Esophagus squamous epithelium (tissue), 5 donors: ENCODE results near the gene TINAGL1. TPM values are rescaled to one million over a fixed set of nuclear protein-coding genes. Genes with fewer than 3 reads are reported as not detected.
A peak's percentile ranks its signal among the peaks of the same experiment; 100 is the strongest.

ENCODE experiments used
- DNase-seq: peaks from one replicate; lab custom pipeline; 2025; lab: John Stamatoyannopoulos, UW
- H3K27ac ChIP-seq, 4 donors: fragments of 200-600 bp; sonication (generic); one replicate each; pipeline ENCODE4 v1.5.1; 2016 to 2019; ENCODE audit warnings: mild to moderate bottlenecking in 1 of 4
- H3K27me3 ChIP-seq, 4 donors: fragments of 200-600 bp; sonication (generic); 1 replicate in 3 of 4; 2 replicates in 1 of 4; pipeline versions ENCODE4 v1.5.1 to v1.6.0; 2017 to 2021; ENCODE audit warnings: antibody characterized with exemption in 1 of 4
- H3K36me3 ChIP-seq, 3 donors: fragments of 200-600 bp; sonication (generic); one replicate each; pipeline ENCODE4 v1.5.1; 2016 to 2019
- H3K4me1 ChIP-seq, 3 donors: fragments of 200-600 bp; sonication (generic); one replicate each; pipeline ENCODE4 v1.5.1; 2017 to 2019
- H3K4me3 ChIP-seq, 4 donors: fragments of 200-600 bp; sonication (generic); 1 replicate in 3 of 4; 2 replicates in 1 of 4; pipeline ENCODE4 v1.5.1; 2016 to 2019; ENCODE audit warnings: mild to moderate bottlenecking in 2 of 4, moderate library complexity in 1 of 4
- H3K9me3 ChIP-seq, 3 donors: fragments of 200-600 bp; sonication (generic); one replicate each; pipeline ENCODE4 v1.5.1; 2016 to 2019
- CTCF ChIP-seq, 6 experiments: fragments of 450-650 bp in 4 of 6; fragments of 200-600 bp in 2 of 6; sonication (generic) in 2 of 6; IDR thresholded peaks; one replicate each; pipeline ENCODE4 v1.5.1; 2016 to 2019; ENCODE audit warnings: antibody characterized with exemption in 6 of 6, mild to moderate bottlenecking in 4 of 6, moderate library complexity in 4 of 6
- POLR2A ChIP-seq, 4 donors: fragments of 450-650 bp; IDR thresholded peaks; one replicate each; pipeline ENCODE4 v1.6.1; 2017; ENCODE audit warnings: antibody characterized with exemption in 4 of 4, mild to moderate bottlenecking in 4 of 4, moderate library complexity in 3 of 4
- WGBS, 2 donors: methylation state at CpG; one replicate each; pipeline ENCODE4 v1.1.5; 2018; 5-methylcytosine and 5-hydroxymethylcytosine counted together
- intact Hi-C: fragments of 100-400 bp; cut with DNase I; formaldehyde crosslinking; loops from one replicate; pipeline ENCODE4 v1.15.0; 2022
- total RNA-seq, 4 donors: library from RNA; depleted of rRNA; stranded (reverse); fragments of >200 nt; gene quantifications; one replicate each; pipeline ENCODE4 v1.1.0, GENCODE V29; 2016
- donor health status: DM: yes; HTN: yes; CAD: no.

TINAGL1 gene
- 10 to 100 TPM; 24.5 to 56.4 (median 44.6) TPM for total RNA-seq

GRCh38 chr1:31576201-31576669 is at the start of gene TINAGL1:
TSS of gene TINAGL1 (plus strand) at chr1:31576515. CDS start at chr1:31577149, 634 bp downstream.
- intact Hi-C loops = no loop called here
- peak within 1 kb of the TSS; percentile 82 to 90 (median 88) for H3K27ac ChIP-seq
- peaks cover 33 to 89% (median 53%) of the 10 kb centered on the region in 3 donors for H3K4me1 ChIP-seq
- H3K9me3 ChIP-seq = no peaks in the 10 kb centered on the region
- H3K27me3 ChIP-seq = no peaks in the 10 kb centered on the region
- TF ChIP-seq POLR2A (IDR thresholded peaks at IDR 0.05) (peak in 3 of 4 donors; percentile 33 to 84 (median 63)), CTCF (IDR thresholded peaks at IDR 0.05) (no peak)
- H3K4me3 ChIP-seq = peak within 1 kb of the TSS; percentile 40 to 71 (median 56)
- whole genome bisulfite sequencing, 2 donors = 0 to 6% methylated on average over 4 to 22 of the region's 25 CpGs
- H3K36me3 ChIP-seq = no peaks in the 10 kb centered on the region
- no peak for DNase-seq

- DNase-seq = no peak
- Histone ChIP-seq H3K9me3 (no peaks in the 10 kb centered on the region), H3K36me3 (no peaks in the 10 kb centered on the region), H3K27me3 (no peaks in the 10 kb centered on the region), H3K4me3 (no peak overlapping the region), H3K4me1 (peaks cover 0 to 12% (median 0%) of the 10 kb centered on the region in 3 donors), H3K27ac (no peak overlapping the region)
- no peak for TF ChIP-seq POLR2A (IDR thresholded peaks at IDR 0.05)
- TF ChIP-seq CTCF (IDR thresholded peaks at IDR 0.05) = no peak
- intact Hi-C loops = no loop called here
- 35 to 36% methylated on average over 4 of the region's 4 CpGs for WGBS, 2 donors
Observed at GRCh38 chr1:31529999-31530684, 46.2 kb upstream of the TINAGL1 start.

- Histone ChIP-seq H3K27me3 (no peaks in the 10 kb centered on the region), H3K4me3 (no peak overlapping the region), H3K4me1 (peaks cover 0 to 12% (median 0%) of the 10 kb centered on the region in 3 donors), H3K36me3 (no peaks in the 10 kb centered on the region), H3K27ac (peak overlapping the region in 2 of 4 donors; percentile 31 to 48), H3K9me3 (no peaks in the 10 kb centered on the region)
- intact Hi-C loops = no loop called here
- no peak for DNase-seq
- TF ChIP-seq POLR2A (IDR thresholded peaks at IDR 0.05) = no peak
- no peak for TF ChIP-seq CTCF (IDR thresholded peaks at IDR 0.05)
- 39 to 43% methylated on average over 10 of the region's 10 CpGs for WGBS, 2 donors
Observed at GRCh38 chr1:31531177-31531999, 44.9 kb upstream of the TINAGL1 start.

- no peaks in the 10 kb centered on the region for H3K36me3 ChIP-seq
- 64 to 68% methylated on average over 1 of the region's 1 CpG for WGBS, 2 donors
- peaks cover 0 to 12% (median 0%) of the 10 kb centered on the region in 3 donors for H3K4me1 ChIP-seq
- no peak overlapping the region for H3K4me3 ChIP-seq
- TF ChIP-seq CTCF (IDR thresholded peaks at IDR 0.05) = no peak
- no peak for TF ChIP-seq POLR2A (IDR thresholded peaks at IDR 0.05)
- intact Hi-C loops = no loop called here
- H3K9me3 ChIP-seq = no peaks in the 10 kb centered on the region
- H3K27me3 ChIP-seq = no peaks in the 10 kb centered on the region
- no peak overlapping the region for H3K27ac ChIP-seq
- no peak for DNase-seq
Observed at GRCh38 chr1:31532173-31532572, 44.1 kb upstream of the TINAGL1 start.

- intact Hi-C loops = no loop called here
- Histone ChIP-seq H3K9me3 (no peaks in the 10 kb centered on the region), H3K36me3 (no peaks in the 10 kb centered on the region), H3K4me3 (no peak overlapping the region), H3K27ac (no peak overlapping the region), H3K27me3 (no peaks in the 10 kb centered on the region), H3K4me1 (peaks cover 0 to 12% (median 0%) of the 10 kb centered on the region in 3 donors)
- no peak for DNase-seq
- no peak for TF ChIP-seq POLR2A (IDR thresholded peaks at IDR 0.05)
- no peak for TF ChIP-seq CTCF (IDR thresholded peaks at IDR 0.05)
- WGBS, 2 donors = 72 to 73% methylated on average over 6 to 7 of the region's 7 CpGs
Observed at GRCh38 chr1:31535561-31535960, 40.8 kb upstream of the TINAGL1 start.
